SU-DHL-6 (cell line): Measurements from ENCODE around the gene PITHD1.

Experiments
- H2AFZ ChIP-seq: fragments of 200-600 bp; sonication (generic); 2 replicates; pipeline ENCODE4 v1.6.1; 2014; ENCODE audit warnings: low read depth, mild to moderate bottlenecking, moderate library complexity, mixed read lengths, antibody characterized with exemption, low read length; ENCODE audit not compliant: severe bottlenecking
- H3F3A ChIP-seq: fragments of 200-600 bp; shearing (Covaris generic); 2 replicates; pipeline ENCODE4 v1.6.0; 2016; ENCODE audit warnings: antibody characterized with exemption, mild to moderate bottlenecking; ENCODE audit not compliant: insufficient read depth
- H3K27ac ChIP-seq: fragments of 200-600 bp; sonication (generic); 2 replicates; pipeline ENCODE4 v1.5.1; 2016; ENCODE audit warnings: low read depth, mild to moderate bottlenecking, low read length, moderate library complexity, mixed read lengths
- H3K27me3 ChIP-seq: fragments of 200-600 bp; sonication (generic), shearing (Covaris generic); 2 replicates; pipeline ENCODE4 v1.6.0; 2014; ENCODE audit warnings: mild to moderate bottlenecking, low read length
- H3K36me3 ChIP-seq: fragments of 200-600 bp; sonication (generic); 2 replicates; pipeline ENCODE4 v1.6.1; 2014; ENCODE audit warnings: mild to moderate bottlenecking, low read length, mixed read lengths
- H3K4me2 ChIP-seq: fragments of 300-600, 200-600 bp; shearing (Covaris generic), sonication (generic); 2 replicates; pipeline ENCODE4 v1.6.0; 2014; ENCODE audit warnings: low read length, low read depth, mild to moderate bottlenecking; ENCODE audit not compliant: poor library complexity, severe bottlenecking
- H3K4me3 ChIP-seq: fragments of 200-600 bp; sonication (generic); 2 replicates; pipeline ENCODE4 v1.5.1; 2014; ENCODE audit warnings: antibody characterized with exemption, low read length, mild to moderate bottlenecking, mixed read lengths; ENCODE audit not compliant: insufficient read depth, poor library complexity, severe bottlenecking
- H3K79me2 ChIP-seq: fragments of 200-600 bp; sonication (generic); 2 replicates; pipeline ENCODE4 v1.6.1; 2014; ENCODE audit warnings: mild to moderate bottlenecking, low read length, moderate library complexity; ENCODE audit not compliant: insufficient read depth
- H3K9ac ChIP-seq: fragments of 200-600 bp; sonication (generic); 2 replicates; pipeline ENCODE4 v1.7.0; 2014; ENCODE audit warnings: mild to moderate bottlenecking, low read length
- H3K9me2 ChIP-seq: fragments of 200-600 bp; sonication (generic); replicated peaks from 2 replicates; pipeline ENCODE4 v1.6.1; 2014; ENCODE audit warnings: low read length; ENCODE audit not compliant: insufficient read depth
- H3K9me3 ChIP-seq: fragments of 200-600 bp; sonication (generic); 2 replicates; pipeline ENCODE4 v1.6.1; 2014; ENCODE audit warnings: low read length, mixed read lengths; ENCODE audit not compliant: insufficient read depth
- H4K20me1 ChIP-seq: fragments of 200-600 bp; sonication (generic); 2 replicates; pipeline ENCODE4 v1.6.1; 2014; ENCODE audit warnings: low read depth, mild to moderate bottlenecking, antibody characterized with exemption, low read length, moderate library complexity, mixed read lengths
- CTCF ChIP-seq: fragments of 200-600 bp; sonication (generic); IDR thresholded peaks from one replicate; pipeline ENCODE4 v1.5.1; 2017; ENCODE audit warnings: antibody characterized with exemption, mild to moderate bottlenecking, low read length, moderate library complexity; ENCODE audit not compliant: insufficient read depth, poor library complexity, severe bottlenecking
- EZH2phosphoT487 ChIP-seq: fragments of 200-600 bp; sonication (generic), shearing (Covaris generic); conservative IDR thresholded peaks from 2 replicates; pipeline ENCODE4 v1.6.1; 2018; ENCODE audit warnings: mild to moderate bottlenecking, antibody characterized with exemption, low read length, moderate library complexity, mixed read lengths

PITHD1 gene

DNA sequence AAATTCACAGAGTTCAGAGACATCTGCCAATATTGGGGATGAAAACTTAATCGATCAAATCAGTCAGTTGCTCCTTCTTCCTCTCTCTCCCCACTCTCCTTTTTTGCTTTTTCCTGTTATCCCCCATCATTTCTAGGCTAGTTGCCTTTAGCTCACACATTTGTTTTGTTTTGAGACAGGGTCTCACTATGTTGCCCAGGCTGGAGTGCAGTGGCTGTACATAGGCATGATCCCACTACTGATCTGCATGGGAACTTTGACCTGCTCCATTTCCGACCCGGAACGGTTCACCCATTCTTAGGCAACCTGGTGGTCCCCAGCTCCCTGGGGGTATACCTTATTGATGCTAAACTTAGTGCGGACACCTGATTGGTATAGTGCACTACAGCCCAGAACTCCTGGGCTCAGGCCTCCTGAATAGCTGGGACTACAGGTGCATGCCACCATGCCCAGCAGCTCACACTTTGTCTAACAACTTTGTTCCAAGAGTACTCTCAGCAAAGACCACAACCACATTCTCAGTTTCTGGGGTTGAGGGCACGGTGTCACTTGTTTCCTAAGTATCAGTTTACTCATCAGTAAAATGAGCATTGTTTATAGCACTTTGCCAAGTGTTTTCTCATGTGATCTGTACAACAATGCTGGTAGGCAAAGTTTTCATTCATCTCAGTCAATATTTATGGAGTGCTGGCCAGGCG is 41.6 kb upstream of the PITHD1 start:
- no peak overlapping the region for H3K9ac ChIP-seq
- no peak overlapping the region for H3K27ac ChIP-seq
- H3K9me3 ChIP-seq: no peaks in the 10 kb centered on the region
- H3K4me2 ChIP-seq: no peak overlapping the region
- no peaks in the 10 kb centered on the region for H3K27me3 ChIP-seq
- H3F3A ChIP-seq: no peaks in the 10 kb centered on the region
- no peak overlapping the region for H2AFZ ChIP-seq
- H3K4me3 ChIP-seq: no peak overlapping the region
- TF ChIP-seq EZH2phosphoT487 (no peak), CTCF (no peak)
- H4K20me1 ChIP-seq: no peaks in the 10 kb centered on the region
- H3K36me3 ChIP-seq: no peaks in the 10 kb centered on the region
- no peaks in the 10 kb centered on the region for H3K79me2 ChIP-seq
- no peaks in the 10 kb centered on the region for H3K9me2 ChIP-seq

DNA sequence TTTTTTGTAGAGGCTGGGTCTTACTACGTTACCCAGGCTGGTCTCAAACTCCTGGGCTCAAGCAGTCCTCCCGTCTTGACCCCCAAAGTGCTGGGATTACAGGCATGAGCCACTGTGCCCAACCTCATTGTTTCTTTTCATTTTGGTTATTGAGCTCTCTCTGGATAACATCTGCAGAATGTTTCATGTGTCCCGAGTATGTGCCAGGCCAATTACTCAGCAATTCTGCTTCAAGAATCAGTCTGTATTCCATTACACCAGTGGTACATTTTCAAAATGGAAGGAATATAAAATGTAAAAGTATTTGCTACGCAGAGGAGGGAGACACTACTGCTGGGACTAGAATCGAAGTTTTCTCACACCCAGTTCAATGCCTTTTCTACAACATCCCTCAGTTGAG is 36.6 kb upstream of the PITHD1 start:
- Histone ChIP-seq H3K4me2 (no peak overlapping the region), H2AFZ (no peak overlapping the region)

GRCh38 chr1:23742670-23743286 is 35.4 kb upstream of the PITHD1 start:
- TF ChIP-seq CTCF (no peak), EZH2phosphoT487 (no peak)

More for the DNA sequence above, 36.6 kb upstream of the PITHD1 start:
- Histone ChIP-seq H3K9ac (no peak overlapping the region), H3K4me3 (no peak overlapping the region), H3K9me2 (no peaks in the 10 kb centered on the region), H4K20me1 (no peaks in the 10 kb centered on the region), H3K27me3 (no peaks in the 10 kb centered on the region), H3K9me3 (no peaks in the 10 kb centered on the region), H3K27ac (no peak overlapping the region), H3K36me3 (no peaks in the 10 kb centered on the region), H3K79me2 (peaks cover 28% of the 10 kb centered on the region), H3F3A (peaks cover 18% of the 10 kb centered on the region; the same call in 1 of the 2 replicates)
- TF ChIP-seq CTCF: no peak
- no peak for TF ChIP-seq EZH2phosphoT487

More at GRCh38 chr1:23742670-23743286, 35.4 kb upstream of the PITHD1 start:
- Histone ChIP-seq H3K79me2 (peaks cover 39% of the 10 kb centered on the region), H3K36me3 (no peaks in the 10 kb centered on the region), H4K20me1 (no peaks in the 10 kb centered on the region), H3K9me2 (no peaks in the 10 kb centered on the region), H3K9ac (peak overlapping the region; percentile 88), H2AFZ (peak overlapping the region; percentile 91), H3K27me3 (no peaks in the 10 kb centered on the region), H3K4me3 (peak overlapping the region; percentile 81), H3K9me3 (no peaks in the 10 kb centered on the region), H3F3A (peaks cover 21% of the 10 kb centered on the region), H3K4me2 (peak overlapping the region; percentile 74), H3K27ac (no peak overlapping the region)
